22Rv1 (cell line): Measurements from ENCODE around the gene HK1.

Source experiments
- H3K27ac ChIP-seq: fragments of 450-650 bp; 2 replicates; pipeline ENCODE4 v1.5.1; 2017
- CTCF ChIP-seq: fragments of 450-650 bp; IDR thresholded peaks from 2 replicates; pipeline ENCODE4 v1.5.1; 2017; ENCODE audit warnings: mild to moderate bottlenecking
- ZFX ChIP-seq: fragments of 450-650 bp; IDR thresholded peaks from 2 replicates; pipeline ENCODE4 v1.6.1; 2017; ENCODE audit warnings: antibody characterized with exemption, borderline replicate concordance

HK1 gene

GRCh38 chr10:69406816-69407580 lies 128.7 kb downstream of the HK1 start:
- TF ChIP-seq CTCF (no peak), ZFX (no peak)
- no peak overlapping the region for H3K27ac ChIP-seq

- TF ChIP-seq ZFX (no peak), CTCF (no peak)
- H3K27ac ChIP-seq: peak overlapping the region; percentile 49
Measured at GRCh38 chr10:69407621-69408301, 129.5 kb downstream of the HK1 start.

- peak overlapping the region; percentile 60 for H3K27ac ChIP-seq
- no peak for TF ChIP-seq ZFX
- TF ChIP-seq CTCF: peak; percentile 86
Measured at GRCh38 chr10:69408318-69409175, 130.3 kb downstream of the HK1 start.

GRCh38 chr10:69409176-69409495 lies 130.8 kb downstream of the HK1 start:
- peak overlapping the region; percentile 60 for H3K27ac ChIP-seq
- TF ChIP-seq ZFX (no peak), CTCF (no peak)

- TF ChIP-seq CTCF (no peak), ZFX (no peak)
- no peak overlapping the region for H3K27ac ChIP-seq
Measured at GRCh38 chr10:69409968-69410367, 131.7 kb downstream of the HK1 start.

GRCh38 chr10:69410487-69410886 lies 132.2 kb downstream of the HK1 start:
- TF ChIP-seq CTCF: no peak
- TF ChIP-seq ZFX: no peak
- no peak overlapping the region for H3K27ac ChIP-seq

GRCh38 chr10:69411476-69411875 lies 133.2 kb downstream of the HK1 start:
- TF ChIP-seq ZFX (no peak), CTCF (no peak)

More at GRCh38 chr10:69411476-69411875, 133.2 kb downstream of the HK1 start:
- no peak overlapping the region for H3K27ac ChIP-seq
